Ureter (tissue), 1 donor: ENCODE measurements around the gene ADD1. TPM values are rescaled to one million over a fixed set of nuclear protein-coding genes. Genes with fewer than 3 reads are reported as not detected.
A peak's percentile ranks its signal among the peaks of the same experiment; 100 is the strongest.
"Not testable (repeated sequence)": the region's sequence is repeated elsewhere in the genome, so short reads cannot be mapped to it uniquely, and the experiment has no call there.

Experiments
- DNase-seq: peaks from one replicate; pipeline ENCODE4 v3.0.0-alpha.2; 2020; ENCODE audit warnings: low spot score
- total RNA-seq: library from RNA; stranded (reverse); gene quantifications from one replicate; pipeline ENCODE4 v1.2.4, GENCODE V29; 2023
- donor health status: DM: yes; HTN: yes; CAD: no.

Gene ADD1
- total RNA-seq, 1 donor from 2014 or later: 416 TPM

DNA sequence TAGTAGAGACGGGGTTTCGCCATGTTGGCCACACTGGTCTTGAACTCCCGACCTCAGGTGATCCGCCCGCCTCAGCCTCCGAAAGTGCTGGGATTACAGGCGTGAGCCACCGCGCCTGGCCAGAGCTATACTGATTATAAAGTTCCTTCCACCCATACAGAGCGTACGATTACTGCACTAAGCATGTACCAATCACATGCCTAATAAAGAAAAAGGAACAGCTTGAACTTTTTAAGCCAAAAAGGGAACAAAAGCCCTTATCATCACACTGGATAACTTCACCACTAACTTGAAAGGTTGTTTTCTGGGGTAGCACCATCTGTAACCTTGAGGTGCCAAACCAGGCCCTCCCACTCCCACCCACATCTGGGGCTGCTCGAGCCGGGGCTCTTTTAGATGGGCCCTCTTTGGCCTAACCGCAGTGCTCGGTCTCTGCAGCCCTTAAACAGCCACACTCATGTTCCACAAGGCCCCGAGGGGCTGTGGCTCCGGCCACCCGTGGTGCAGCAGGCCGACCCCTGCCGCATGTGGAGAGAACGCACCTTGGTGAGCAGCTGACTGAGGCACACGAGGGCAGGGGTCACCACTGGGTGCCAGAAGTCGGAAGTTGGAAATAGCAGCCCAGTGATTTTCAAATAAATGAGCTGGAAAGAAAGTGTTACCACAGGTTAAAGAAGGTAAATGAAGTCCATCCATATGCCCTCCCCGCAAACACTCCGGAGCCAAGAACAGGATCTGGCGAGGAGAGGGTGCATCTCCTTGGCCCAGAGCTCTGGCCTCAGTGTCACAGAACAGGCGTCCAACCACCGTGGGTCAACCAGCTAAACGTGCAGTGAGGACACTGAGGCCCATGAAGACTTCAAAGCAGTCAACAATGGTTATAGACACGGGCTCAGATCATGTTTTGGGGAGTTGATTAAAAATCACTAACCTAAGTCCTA, 101.2 kb downstream of the ADD1 start:
- peak; percentile 40 for DNase-seq

DNA sequence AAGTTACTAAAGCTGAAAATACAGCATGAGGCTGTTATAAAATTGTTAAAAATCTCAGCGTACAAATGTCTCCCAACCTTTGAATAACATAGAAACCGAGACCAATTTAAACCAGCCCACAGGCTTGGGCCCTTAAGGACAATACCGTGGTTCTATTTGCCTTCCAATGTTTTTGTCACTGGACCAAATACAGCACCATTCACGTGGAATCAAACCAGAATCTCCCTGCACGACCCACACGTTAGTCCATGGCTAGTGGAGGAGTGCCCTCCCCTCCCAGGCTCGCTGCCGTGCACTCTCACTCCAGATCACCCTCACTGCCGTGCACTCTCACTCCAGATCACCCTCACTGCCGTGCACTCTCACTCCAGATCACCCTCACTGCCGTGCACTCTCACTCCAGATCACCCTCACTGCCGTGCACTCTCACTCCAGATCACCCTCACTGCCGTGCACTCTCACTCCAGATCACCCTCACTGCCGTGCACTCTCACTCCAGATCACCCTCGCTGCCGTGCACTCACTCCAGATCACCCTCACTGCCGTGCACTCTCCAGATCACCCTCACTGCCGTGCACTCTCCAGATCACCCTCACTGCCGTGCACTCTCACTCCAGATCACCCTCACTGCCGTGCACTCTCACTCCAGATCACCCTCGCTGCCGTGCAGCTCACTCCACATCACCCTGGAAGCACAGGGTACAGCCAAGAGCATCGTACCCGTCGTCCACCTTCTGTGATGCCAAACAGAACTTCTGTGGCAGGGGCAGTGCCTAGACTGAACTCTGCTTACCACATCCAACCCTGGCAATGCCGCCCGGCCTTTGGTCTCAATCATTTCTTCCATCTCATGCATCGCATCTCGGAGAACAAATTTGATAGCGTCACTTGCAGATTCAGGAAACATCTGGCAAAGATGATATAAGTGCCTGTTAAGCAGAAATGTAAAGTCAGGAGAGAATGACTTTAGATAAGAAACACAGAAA, 102.3 kb downstream of the ADD1 start:
- not testable (repeated sequence) for DNase-seq

DNA sequence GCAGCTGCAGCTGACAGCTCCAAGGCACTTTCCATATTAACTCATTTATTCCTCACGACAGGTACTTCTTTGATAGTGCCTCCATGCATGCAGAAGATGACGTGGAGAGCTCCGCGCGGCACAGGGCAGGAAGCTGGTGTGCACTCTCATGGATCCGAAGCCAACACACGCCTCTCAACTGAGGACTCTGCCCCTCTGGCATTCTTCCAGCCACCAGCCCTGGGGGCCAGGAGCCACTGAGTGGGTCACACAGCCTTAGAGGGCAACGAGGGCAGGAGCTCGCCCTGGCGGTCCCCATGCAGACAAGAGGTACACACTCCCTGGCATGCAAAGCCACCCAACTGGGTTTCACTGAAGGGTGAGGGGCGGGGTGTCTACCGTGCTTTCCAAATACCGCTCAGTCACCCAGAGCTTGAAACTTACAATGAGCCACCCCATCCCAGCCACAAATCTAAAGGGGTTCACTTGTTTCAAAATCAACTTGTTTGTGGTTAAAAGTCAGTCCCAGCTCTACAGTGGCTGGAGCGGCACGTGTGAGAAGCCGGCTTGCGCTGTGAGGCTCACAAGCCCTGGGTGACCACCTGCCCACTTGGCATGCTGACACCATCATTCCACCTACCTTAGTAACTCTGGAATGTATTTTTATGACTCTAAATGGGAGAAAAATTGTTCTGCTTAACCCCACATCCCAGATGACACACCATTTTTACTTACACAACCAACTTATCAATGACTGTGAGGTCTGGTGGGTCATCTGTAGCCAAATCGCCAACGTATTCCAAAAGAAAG, 103.4 kb downstream of the ADD1 start:
- DNase-seq: no peak

DNA sequence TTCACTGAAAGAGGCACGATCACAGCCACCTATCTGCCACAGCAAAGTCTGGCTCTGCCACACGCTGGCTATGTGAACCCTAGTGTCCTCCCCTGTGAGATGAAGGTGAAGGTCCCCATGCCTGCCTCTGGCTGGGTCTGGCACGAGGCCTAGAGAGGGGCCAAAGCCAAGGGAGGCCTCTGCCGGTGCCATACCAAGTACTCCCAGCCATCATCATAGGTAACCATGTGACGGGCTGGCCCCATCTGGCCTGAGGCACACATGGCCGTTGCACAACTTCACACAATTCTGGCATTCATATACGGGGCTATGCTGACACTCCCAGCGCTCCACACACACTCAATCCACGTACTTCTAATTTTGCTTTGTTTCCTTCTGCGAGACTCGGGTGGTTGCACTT, 104.3 kb downstream of the ADD1 start:
- DNase-seq: no peak

DNA sequence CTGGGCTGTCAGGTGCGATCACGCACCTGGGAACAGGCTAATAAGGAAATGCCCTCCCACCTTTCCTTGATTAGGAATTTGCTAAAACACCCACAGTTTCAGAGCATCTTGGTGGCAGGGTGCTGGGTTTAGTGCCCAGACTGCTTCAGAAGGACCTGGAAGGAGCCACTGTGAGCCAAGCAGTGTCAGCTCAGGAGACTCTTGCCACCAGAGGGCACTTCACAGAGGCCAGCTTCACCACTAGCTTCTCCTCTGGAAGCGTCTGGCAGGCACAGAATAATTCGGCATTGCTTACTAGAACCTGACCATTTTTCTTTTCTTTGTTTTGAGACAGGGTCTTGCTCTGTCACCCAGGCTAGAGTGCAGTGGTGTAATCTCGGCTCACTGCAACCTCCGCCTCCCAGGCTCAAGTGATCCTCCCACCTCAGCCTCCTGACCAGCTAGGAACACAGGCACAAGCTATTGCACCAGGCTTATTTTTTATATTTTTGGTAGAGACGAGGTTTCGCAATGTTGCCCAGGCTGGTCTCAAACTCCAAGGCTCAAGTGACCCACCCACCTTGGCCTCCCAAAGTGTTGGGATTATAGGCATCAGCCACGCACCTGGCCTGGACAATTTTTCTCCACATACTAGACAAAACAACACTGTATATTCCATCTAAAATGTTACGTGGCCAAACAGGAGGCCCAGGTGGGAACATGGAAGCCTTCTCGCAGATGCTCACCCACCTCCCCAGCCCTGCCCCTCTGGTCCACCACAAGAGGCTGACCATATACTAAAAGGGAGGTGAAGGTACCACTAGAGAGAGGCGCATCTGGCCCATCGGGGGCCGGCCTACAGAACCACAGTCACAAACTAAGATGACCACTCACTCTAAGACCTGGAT, 105.5 kb downstream of the ADD1 start:
- no peak for DNase-seq

DNA sequence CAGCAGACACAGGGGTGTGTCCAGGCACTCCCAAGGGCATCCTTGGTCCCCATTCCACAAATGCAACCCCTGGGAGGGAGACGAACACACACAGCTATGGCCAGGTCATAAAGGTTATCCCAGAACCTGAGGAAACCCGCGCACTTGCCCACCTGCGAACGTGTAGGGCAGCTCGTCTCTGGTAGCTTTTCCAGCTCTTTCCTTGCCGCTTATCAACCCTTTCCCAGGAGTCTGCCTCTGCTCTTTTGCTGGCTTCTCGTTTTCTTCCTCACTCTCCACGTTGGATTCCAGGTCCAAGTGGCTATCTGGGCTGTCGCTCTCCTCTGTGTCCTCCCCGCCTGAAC, 106.1 kb downstream of the ADD1 start:
- no peak for DNase-seq

DNA sequence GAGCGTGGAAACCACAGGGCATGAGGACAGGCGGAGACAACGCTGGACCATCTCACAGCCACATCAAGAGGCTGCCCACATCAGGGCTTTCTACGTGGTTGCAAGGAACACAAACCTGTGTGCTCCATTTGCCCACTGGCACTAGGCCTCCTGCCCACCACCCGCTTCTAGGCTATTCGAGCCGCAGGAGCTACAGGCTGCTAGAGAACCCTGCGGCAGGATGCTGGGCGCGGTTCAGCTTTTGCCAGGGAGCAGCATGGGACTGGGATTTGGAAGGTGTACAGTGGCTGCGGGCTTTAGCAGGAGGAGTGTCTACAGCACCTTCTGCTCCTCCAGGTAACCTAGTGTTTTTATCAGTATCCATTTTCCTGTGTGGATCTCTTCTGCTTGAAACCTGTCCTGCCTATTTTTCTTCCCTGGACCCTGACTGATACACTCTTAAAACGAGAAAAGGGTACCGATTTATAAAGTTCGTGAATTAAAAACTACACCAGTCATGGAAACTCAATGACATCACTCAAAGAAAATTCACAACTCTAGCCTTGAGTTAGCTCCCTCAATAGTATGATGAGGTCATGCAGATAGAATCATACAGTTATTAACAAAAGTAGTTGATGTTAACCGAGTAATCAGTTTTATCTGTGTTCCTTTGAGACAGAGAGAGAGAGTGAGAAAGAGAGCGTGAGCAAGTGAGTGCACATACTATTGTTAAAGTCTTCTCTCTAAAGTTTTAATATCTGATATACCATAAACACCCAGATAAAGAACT, 106.8 kb downstream of the ADD1 start:
- no peak for DNase-seq

DNA sequence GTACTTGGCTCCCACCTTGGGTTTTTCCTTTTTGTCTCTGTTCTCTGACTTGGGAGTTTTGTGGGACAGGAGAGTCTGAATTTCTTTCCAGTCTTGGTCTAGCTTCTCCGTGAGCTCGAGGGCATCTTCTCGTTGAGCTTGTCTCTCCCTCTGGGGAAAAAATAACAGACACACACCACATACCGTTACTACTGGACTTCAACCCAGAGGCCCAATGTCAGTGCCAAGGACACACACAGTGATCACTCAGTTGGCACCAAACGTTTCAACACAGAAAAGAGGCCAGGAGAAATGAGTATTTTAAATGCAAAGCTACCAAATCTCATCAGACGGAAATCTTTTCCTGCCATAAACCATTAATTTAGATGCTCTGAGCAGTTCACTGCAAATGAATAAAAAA, 109.9 kb downstream of the ADD1 start:
- no peak for DNase-seq

DNA sequence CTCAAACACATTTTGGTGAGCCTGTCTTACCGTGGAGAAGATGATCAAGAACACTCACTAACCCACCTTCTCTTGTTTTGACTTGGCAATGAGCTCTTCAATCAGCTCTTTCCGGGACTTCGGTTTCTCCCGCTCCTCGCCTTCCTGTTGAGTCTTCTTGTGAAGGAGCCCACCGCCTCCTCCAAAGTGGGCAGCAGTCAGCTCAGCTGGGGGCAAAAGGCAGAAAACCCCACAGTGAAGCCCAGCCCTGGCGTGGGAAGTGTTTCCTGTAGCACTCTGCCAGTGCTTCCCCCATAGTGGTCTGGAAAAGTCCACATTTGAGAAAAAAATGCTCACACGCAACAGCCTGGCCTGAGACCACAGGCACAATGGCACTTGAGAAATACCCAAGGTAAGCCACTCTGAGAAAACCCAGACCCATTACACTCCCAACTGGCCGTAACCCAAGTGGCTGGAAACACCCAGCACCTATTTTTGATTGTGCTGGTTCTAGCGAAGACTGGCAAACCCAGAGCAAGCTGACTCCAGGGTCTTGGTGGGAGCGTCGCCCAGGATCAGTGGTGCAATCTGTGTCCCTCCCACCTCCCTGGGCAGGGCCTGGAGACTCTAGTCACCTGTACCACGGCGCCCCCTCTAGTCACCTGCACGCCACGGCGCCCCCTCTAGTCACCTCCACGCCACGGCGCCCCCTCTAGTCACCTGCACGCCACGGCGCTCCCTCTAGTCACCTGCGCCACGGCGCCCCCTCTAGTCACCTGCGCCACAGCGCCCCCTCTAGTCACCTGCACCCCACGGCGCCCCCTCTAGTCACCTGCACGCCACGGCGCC, 110.9 kb downstream of the ADD1 start:
- no peak for DNase-seq

DNA sequence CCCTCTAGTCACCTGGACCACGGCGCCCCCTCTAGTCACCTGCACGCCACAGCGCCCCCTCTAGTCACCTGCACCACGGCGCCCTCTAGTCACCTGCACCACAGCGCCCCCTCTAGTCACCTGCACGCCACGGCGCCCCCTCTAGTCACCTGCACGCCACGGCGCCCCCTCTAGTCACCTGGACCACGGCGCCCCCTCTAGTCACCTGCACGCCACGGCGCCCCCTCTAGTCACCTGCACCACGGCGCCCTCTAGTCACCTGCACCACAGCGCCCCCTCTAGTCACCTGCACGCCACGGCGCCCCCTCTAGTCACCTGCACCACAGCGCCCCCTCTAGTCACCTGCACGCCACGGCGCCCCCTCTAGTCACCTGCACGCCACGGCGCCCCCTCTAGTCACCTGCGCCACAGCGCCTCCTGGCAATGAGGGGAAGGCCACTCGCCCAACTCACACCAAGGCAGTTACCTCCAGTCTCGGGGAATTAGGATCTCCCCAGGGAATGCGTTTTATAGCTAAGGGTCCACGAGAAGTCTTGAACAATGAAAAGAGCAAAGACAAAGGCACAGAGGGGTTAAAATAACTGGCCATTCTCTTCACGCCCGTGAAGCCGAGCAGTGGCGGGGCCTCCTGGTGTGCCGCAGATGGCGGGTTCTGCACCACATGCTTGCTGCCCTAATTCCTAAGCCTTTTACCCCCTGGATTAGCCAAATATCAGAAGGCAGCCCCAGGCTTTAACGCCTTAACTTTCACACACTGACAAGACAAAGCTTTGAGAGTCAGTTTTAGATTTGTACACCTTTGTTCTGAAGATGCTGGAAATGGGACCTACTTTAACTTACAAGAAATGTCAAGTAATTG, 111.8 kb downstream of the ADD1 start:
- DNase-seq: not testable (repeated sequence)

DNA sequence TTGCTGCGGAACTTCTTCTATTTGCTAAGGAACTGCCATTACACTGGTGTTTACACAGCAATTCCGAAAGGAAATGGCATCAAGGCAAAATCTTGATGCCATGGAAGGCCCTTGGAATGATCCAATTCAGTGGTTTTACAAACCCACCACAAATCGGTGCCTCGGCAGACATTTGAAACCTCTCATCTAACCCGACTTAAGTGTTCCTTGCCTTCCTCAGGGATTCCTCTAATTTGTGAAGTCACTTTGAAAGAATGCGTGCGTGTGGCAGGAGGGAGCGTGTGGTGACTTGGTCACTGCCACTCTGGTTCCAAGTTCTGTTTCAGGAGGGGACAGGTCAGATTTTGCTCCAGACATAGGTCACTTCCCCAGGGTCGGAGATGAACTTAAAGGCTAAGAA, 114.8 kb downstream of the ADD1 start:
- DNase-seq: no peak

DNA sequence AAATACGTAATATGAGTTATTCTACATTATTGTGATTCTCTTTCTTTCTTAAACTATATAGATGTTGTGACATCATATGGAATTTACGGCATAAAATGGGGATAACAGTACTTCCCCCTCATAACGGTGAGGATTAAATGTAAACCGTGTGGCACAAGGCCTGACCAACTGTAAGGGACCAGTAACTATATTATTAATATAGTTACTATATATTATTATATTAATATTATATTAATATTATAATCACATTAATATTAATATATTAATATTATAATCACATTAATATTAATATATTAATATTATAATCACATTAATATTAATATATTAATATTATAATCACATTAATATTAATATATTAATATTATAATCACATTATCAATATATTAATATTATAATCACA, 116.8 kb downstream of the ADD1 start:
- not testable (repeated sequence) for DNase-seq

DNA sequence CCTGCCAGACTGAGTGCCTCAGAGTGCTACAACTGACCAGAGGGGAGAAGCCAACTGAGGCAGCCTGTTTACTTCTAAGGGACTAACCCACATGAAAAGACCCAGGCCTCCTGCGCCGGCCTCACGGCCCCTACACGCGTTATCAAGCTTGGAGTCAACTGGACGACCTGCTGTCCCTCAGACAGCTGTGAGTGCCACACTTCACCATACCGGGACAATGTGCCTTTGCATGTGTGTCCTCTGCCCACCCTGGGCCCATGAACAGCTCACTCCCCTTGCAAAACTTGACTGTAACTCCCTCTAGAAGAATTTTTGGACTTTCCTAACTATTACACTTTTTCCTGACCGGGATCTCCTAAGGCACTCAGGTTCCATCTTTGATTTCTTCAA, 117.8 kb downstream of the ADD1 start:
- no peak for DNase-seq

DNA sequence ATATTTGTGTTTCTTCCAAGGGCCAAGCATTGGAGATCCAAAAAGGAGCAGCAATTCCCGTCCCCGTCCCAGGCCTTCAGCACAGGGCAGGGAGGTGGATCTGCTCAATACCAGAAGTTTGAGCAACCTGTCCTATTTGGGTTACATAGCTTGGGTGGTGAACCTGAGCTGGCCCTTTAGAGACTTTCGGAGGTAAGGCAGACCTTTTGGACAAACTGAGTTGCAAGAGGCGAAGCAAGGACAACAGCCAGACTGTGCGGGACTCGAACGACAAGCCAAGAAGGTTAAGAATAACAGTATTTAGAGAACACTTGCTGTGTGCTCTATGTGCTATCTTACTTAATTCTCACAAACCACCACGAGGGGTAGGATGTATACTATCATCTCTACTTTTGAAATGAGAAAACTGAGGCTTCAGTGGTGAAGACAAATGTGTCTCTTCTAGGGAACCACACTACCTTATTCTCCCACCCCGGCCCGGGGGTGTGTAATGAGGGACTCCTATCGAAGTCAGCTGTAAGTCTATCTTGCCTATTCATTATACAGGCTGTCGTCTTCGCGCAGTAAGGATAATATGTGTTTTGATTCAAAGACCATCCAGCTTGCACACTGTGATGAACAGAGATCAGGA, 118.3 kb downstream of the ADD1 start:
- DNase-seq: no peak

DNA sequence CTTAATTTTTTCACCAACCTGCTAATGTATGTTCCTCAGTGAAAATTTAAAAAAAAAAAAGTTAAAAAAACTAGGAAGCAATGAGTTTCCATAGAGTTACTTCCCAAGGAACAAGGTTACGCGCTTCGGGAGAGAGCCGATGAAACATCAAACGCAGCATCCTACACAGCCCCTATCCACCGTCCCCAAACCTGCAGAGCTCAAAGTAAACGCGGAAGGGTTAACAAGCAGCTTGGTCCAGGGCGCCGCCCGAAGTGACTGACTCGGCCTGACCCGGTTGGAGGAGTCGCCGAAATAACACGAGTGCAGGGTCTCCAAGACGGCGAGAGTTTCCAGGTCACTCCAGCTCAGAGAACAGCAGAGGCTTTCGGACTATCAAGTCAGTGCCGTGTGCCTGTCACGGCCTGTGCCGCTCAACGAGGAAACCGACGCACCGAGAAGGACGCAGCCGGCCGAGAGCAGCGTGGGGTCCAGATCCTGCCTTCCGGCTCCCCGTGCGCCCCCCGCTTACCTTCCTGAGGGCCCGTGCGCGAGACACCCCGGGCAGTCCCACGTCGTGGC, 119.0 kb downstream of the ADD1 start:
- DNase-seq: no peak

DNA sequence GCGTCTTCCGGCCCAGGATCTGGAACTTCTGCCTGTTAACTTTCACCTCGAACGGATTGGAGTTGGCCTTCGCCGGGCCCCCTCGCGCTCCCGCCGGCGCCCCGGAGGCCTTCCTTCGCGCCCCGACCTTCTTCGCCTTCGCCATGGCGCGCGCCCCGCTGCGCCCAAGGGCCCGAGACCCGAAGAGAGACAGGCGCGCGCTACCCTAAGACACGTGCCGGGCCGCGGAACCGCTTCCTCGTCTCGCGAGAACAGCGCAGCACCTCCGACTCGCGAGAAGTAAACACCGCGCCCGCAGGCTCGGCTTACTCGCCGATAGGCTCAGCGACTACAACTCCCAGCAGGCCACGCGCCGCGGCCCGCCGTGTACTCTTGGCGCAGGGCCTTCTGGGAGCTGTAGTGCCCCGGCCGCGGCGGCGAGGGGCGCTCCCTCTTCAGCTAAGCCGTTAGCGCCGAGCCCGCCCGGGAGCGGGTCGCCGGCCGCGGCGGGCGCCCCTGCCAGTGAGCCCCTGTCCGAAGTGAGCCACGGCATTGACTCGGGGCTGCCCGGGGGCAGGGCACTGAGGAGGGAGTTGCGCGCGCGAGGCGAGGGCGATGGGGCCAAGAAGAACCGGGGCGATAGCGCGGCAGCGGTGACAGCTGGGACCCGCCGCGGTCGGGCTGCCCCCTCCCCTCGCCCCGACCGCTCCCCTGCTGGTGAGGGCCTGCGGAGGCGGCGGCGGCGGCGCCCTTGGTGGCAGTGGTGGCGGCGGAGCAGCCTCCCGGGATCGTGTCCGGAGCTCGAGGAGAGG, 119.7 kb downstream of the ADD1 start, which contains the start of the genes GRK4 and NOP14:
TSS of gene GRK4 (plus strand) at position 397 of the 791 bp plus-strand sequence. CDS start 500 bp downstream, outside the sequence.
TSS of gene NOP14 (minus strand) at position 232 of the 791 bp plus-strand sequence. CDS start at position 145, 87 bp downstream.
- peak; percentile 97 for DNase-seq
